NK-92 (cell line): ENCODE data around the gene PCSK1N.

ENCODE experiments used
- DNase-seq: peaks from one replicate; lab custom pipeline; 2025; ENCODE audit not compliant: unreplicated experiment; lab: John Stamatoyannopoulos, UW

PCSK1N gene

GRCh38 chrX:48790477-48790876 lies 44.9 kb downstream of the PCSK1N start:
- no peak for DNase-seq

GRCh38 chrX:48789366-48790220 lies 45.8 kb downstream of the PCSK1N start:
- no peak for DNase-seq

GRCh38 chrX:48787505-48788443 lies 47.6 kb downstream of the PCSK1N start:
- no peak for DNase-seq

- DNase-seq, result no peak
These were observed 48.4 kb downstream of the PCSK1N start for GRCh38 chrX:48786825-48787504.

- DNase-seq, result no peak
These were observed 49.0 kb downstream of the PCSK1N start, which contains the start of gene GATA1 for GRCh38 chrX:48786341-48786800. Gene GATA1, plus strand, starts transcription at chrX:48786590. Its CDS starts 4,520 bp downstream, at chrX:48791110.

GRCh38 chrX:48785540-48786214 lies 49.7 kb downstream of the PCSK1N start:
- DNase-seq, result no peak

- no peak for DNase-seq
These were observed 50.2 kb downstream of the PCSK1N start for GRCh38 chrX:48785186-48785539.

GRCh38 chrX:48784726-48785125 lies 50.7 kb downstream of the PCSK1N start:
- no peak for DNase-seq

GRCh38 chrX:48782795-48783194 lies 52.6 kb downstream of the PCSK1N start:
- DNase-seq, result no peak

- no peak for DNase-seq
These were observed 53.2 kb downstream of the PCSK1N start for GRCh38 chrX:48782216-48782615.

- DNase-seq, result no peak
These were observed 53.7 kb downstream of the PCSK1N start for GRCh38 chrX:48781705-48782104.
